Gastrocnemius medialis (tissue), 4 donors: Measurements from ENCODE around the gene MED16.

Experiments
- CTCF ChIP-seq, 5 experiments: fragments of 450-650 bp in 3 of 5; fragments of 200-600 bp in 2 of 5; sonication (generic) in 2 of 5; IDR thresholded peaks in 4 of 5; conservative IDR thresholded peaks in 1 of 5; 1 replicate in 4 of 5; 2 replicates in 1 of 5; pipeline ENCODE4 v1.5.1; 2016 to 2019; ENCODE audit warnings: antibody characterized with exemption in 5 of 5, mild to moderate bottlenecking in 3 of 5, moderate library complexity in 3 of 5
- POLR2A ChIP-seq, 2 donors: fragments of 450-650 bp; IDR thresholded peaks; one replicate each; pipeline ENCODE4 v1.6.1; 2017; ENCODE audit warnings: antibody characterized with exemption in 2 of 2, mild to moderate bottlenecking in 2 of 2, moderate library complexity in 2 of 2

- no peak for TF ChIP-seq CTCF (IDR thresholded peaks at IDR 0.05 in 4 of 5, conservative IDR thresholded peaks at IDR 0.05 in 1 of 5)
- TF ChIP-seq POLR2A (IDR thresholded peaks at IDR 0.05): no peak
These were observed 27.3 kb upstream of the MED16 start for GRCh38 chr19:920051-920864.
